Dendritic cell treated with granulocyte-macrophage colony-stimulating factor and Interleukin-4, amounts not matched to agents 40 ng/mL and 50 ng/mL, for 4 days (primary cell): ENCODE data around the gene SDSL.

Experiments used
- H3K27ac Mint-ChIP-seq: one replicate; pipeline ENCODE4 v1.8.0; 2022; ENCODE audit warnings: mild to moderate bottlenecking, mixed read lengths
- H3K27me3 Mint-ChIP-seq: one replicate; pipeline ENCODE4 v1.8.0; 2022; ENCODE audit warnings: mild to moderate bottlenecking, mixed read lengths
- H3K36me3 Mint-ChIP-seq: one replicate; pipeline ENCODE4 v1.8.0; 2022; ENCODE audit warnings: low read depth, mixed read lengths
- H3K4me1 Mint-ChIP-seq: one replicate; pipeline ENCODE4 v1.8.0; 2022; ENCODE audit warnings: low read depth, mixed read lengths
- H3K4me3 Mint-ChIP-seq: one replicate; pipeline ENCODE4 v1.8.0; 2022; ENCODE audit warnings: mild to moderate bottlenecking, moderate library complexity, mixed read lengths
- H3K9me3 Mint-ChIP-seq: one replicate; pipeline ENCODE4 v1.8.0; 2022; ENCODE audit warnings: mixed read lengths
- intact Hi-C: fragments of 100-400 bp; cut with micrococcal nuclease; formaldehyde crosslinking; loops from one replicate; pipeline ENCODE4 v1.15.0; 2022

SDSL gene

DNA sequence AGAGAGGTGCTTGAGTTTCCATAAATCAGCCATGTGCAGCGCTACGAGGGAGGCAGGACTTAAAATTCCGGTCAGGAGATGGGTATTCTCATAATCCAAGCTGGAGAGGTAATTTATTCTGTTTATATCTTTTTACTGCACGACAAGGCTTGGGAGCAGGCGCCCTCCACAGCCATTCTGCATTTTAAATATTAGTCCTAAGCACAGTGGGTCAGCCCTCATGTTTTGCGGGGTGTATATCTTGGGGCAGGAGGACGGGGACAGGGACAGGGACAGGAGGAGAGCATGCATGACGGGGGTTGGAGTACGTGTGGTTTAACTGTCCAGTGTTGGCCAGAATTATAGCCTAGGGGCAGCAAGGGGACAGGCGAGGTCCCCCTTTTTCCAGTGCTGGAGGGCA, 35.0 kb downstream of the SDSL start:
- Mint-ChIP-seq H3K4me3 (no peak overlapping the region), H3K27me3 (peaks cover 65% of the 10 kb centered on the region), H3K9me3 (no peaks in the 10 kb centered on the region), H3K36me3 (no peaks in the 10 kb centered on the region), H3K27ac (no peak overlapping the region), H3K4me1 (peaks cover under 1% of the 10 kb centered on the region)
- intact Hi-C loops, result no loop called here

GRCh38 chr12:113457710-113458109, 35.5 kb downstream of the SDSL start:
- H3K4me3 Mint-ChIP-seq, result no peak overlapping the region
- intact Hi-C loops, result no loop called here
- H3K27ac Mint-ChIP-seq, result no peak overlapping the region
- H3K9me3 Mint-ChIP-seq, result no peaks in the 10 kb centered on the region
- peaks cover 6% of the 10 kb centered on the region for H3K4me1 Mint-ChIP-seq
- no peaks in the 10 kb centered on the region for H3K36me3 Mint-ChIP-seq
- H3K27me3 Mint-ChIP-seq, result peaks cover 64% of the 10 kb centered on the region

DNA sequence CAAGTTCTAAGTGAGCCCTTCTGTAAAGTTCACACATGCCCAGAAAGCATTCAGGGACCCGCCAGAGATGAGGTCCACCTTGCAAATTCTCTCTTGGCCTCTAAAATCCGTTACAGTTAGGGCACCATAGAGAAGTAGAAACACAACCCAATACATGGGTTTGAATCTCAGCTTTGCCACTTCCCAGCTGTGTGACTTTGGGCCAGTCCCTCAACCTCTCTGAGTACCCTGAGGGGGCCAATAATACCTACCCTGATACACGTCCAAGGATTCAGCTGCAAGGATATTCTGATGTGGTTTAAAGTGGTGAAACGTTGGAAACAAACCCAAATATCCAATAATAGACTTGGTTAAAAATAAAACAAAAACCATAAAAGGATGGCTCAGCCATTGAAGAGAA, 37.8 kb downstream of the SDSL start:
- no peak overlapping the region for H3K27ac Mint-ChIP-seq
- no peaks in the 10 kb centered on the region for H3K9me3 Mint-ChIP-seq
- no peaks in the 10 kb centered on the region for H3K36me3 Mint-ChIP-seq
- H3K4me3 Mint-ChIP-seq, result no peak overlapping the region
- peaks cover 80% of the 10 kb centered on the region for H3K27me3 Mint-ChIP-seq
- peaks cover 23% of the 10 kb centered on the region for H3K4me1 Mint-ChIP-seq
- intact Hi-C loops, result no loop called here

DNA sequence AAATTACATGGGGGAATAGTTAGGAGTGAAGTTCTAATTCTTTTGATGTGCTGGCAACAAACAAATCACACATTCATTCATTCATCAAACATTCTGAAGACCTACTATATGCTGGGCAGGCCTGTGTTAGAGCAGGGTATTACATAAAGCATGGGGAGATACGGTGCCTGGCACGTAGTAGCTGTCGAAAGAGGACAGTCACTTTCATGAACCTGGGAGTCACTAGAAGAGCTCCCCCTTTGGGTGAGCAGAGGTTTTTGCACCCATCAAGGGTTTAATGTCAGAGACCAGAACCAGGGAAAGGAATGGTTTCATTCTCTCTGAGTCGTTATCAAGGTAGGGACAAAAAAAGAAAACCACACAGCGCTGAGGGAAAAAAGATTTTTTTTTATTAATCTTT, 39.5 kb downstream of the SDSL start:
- H3K27ac Mint-ChIP-seq, result no peak overlapping the region
- no peaks in the 10 kb centered on the region for H3K9me3 Mint-ChIP-seq
- intact Hi-C loops, result loop anchor here (2.0 kb wide), 1 partner anchor 451 kb away; no protein-coding TSS in a partner anchor

GRCh38 chr12:113462117-113462774, 40.1 kb downstream of the SDSL start:
- Mint-ChIP-seq H3K4me1 (peaks cover 29% of the 10 kb centered on the region), H3K9me3 (no peaks in the 10 kb centered on the region), H3K27ac (no peak overlapping the region), H3K36me3 (no peaks in the 10 kb centered on the region), H3K27me3 (peaks cover 91% of the 10 kb centered on the region), H3K4me3 (peak overlapping the region; percentile 72)
- intact Hi-C loops, result loop anchor here (2.0 kb wide), 1 partner anchor 451 kb away; no protein-coding TSS in a partner anchor

More for the DNA sequence above, 39.5 kb downstream of the SDSL start:
- H3K36me3 Mint-ChIP-seq, result no peaks in the 10 kb centered on the region
- peaks cover 25% of the 10 kb centered on the region for H3K4me1 Mint-ChIP-seq
- H3K27me3 Mint-ChIP-seq, result peaks cover 91% of the 10 kb centered on the region
- no peak overlapping the region for H3K4me3 Mint-ChIP-seq

DNA sequence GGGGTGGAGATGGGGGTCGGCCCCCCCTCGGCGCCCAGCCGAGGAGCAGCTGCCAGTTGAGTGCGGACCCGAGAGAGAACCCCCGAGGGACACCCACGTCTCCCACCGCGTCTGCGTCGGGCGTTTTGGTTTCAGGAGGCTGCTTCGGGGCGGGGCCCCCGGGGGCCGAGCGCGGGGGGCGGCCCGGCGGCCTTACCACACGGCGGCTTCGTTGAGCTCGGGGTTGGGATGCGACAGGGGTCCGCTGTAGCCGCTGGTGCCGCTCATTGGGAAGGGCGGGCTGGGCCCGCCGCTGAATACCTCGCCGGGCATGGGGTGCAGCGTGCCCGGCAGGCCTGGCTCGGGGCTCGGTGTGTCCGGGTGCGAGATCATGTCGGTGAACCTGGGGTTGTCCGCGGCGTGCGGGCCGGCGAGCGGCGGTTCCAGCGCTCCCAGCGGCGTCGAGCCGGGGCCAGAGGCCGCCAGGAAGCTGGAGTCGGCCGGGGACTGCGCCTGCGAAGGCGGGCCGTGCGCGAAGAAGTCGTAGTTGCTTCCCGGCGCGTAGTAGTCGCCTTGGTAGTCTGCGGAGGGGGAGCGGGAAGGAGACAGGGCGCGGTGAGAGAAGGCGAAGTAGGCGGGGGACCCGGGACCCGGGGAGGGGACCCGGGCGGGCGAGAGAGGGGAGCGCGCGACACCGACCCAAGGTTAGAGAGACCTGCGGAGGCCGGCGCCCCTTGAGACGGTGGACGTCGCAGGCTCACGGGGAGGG, 41.0 kb downstream of the SDSL start:
- intact Hi-C loops, result loop anchor here (2.0 kb wide), 1 partner anchor 450 kb away; no protein-coding TSS in a partner anchor
- Mint-ChIP-seq H3K9me3 (no peaks in the 10 kb centered on the region), H3K27ac (no peak overlapping the region), H3K4me3 (peak overlapping the region; percentile 47), H3K27me3 (peaks cover 94% of the 10 kb centered on the region), H3K36me3 (no peaks in the 10 kb centered on the region), H3K4me1 (peaks cover 29% of the 10 kb centered on the region)

GRCh38 chr12:113463746-113464451, 41.7 kb downstream of the SDSL start:
- Mint-ChIP-seq H3K27ac (no peak overlapping the region), H3K36me3 (no peaks in the 10 kb centered on the region)

DNA sequence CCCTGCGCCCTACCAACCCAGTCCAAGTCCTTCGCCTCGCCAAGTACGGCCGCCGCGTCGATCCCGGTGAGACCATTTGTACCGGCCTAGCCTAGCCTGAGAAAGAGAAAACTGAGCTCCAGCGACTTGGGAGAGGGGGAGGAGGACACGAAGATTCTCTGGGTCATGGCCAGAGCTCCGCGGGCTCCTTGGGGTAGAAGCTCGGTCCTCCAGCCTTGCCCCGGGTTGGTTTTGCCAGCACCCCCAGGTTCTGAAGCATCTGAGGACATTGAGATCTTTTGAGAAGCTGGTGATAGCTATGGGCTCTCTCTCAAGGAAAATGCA, 42.2 kb downstream of the SDSL start:
- intact Hi-C loops, result no loop called here
- Mint-ChIP-seq H3K27me3 (peaks cover 95% of the 10 kb centered on the region), H3K4me1 (peaks cover 29% of the 10 kb centered on the region), H3K36me3 (no peaks in the 10 kb centered on the region), H3K9me3 (no peaks in the 10 kb centered on the region), H3K27ac (no peak overlapping the region), H3K4me3 (no peak overlapping the region)

More at GRCh38 chr12:113463746-113464451, 41.7 kb downstream of the SDSL start:
- Mint-ChIP-seq H3K4me3 (peak overlapping the region; percentile 47), H3K9me3 (no peaks in the 10 kb centered on the region), H3K4me1 (peaks cover 29% of the 10 kb centered on the region), H3K27me3 (peaks cover 95% of the 10 kb centered on the region)
- intact Hi-C loops, result loop anchor here (2.0 kb wide), 1 partner anchor 449 kb away; no protein-coding TSS in a partner anchor

DNA sequence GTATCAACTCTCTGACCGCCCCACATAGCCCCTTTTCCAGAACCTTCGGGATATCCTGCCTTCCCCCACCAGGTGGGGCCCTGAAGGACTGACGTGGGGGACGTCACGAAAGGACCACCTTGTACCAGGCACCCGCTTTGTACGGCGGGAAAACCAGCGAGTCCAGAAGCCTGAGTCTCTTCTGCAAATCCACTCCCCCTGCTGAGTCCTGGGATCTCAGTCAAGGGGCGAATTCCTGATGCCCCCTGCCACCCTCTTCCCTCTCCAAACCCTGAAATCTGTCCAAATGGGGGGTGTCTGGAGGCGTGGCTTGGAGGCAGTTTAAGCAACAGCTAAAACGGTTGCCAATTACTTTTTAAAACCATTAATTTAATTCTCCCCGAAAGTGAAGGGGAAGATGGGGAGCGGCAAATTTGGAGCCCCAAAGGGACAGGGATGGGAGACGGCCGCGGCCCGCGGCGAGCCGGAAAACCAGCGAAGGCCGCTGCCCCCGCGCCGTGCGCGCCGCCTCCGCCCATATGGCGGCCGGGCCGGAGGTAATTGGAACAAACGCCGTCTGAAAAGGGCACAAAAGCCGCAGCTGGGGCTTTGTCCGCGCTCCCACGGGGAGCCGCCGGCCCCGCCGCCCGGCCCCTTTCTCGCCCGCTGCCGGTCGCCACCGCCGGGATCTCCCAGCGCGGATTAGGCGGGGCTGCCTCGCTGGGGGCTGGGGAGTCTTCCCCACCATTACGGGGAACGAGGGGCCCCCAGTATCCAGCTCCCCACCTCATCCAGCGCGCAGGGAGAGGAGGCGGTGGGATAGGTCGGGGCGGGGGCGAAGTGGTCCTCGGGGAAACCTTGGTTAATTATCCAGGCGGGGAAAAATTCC, 42.9 kb downstream of the SDSL start:
- intact Hi-C loops, result no loop called here
- Mint-ChIP-seq H3K36me3 (no peaks in the 10 kb centered on the region), H3K27ac (no peak overlapping the region), H3K4me1 (peaks cover 29% of the 10 kb centered on the region), H3K9me3 (no peaks in the 10 kb centered on the region), H3K27me3 (peaks cover 95% of the 10 kb centered on the region), H3K4me3 (no peak overlapping the region)

- peaks cover 29% of the 10 kb centered on the region for H3K4me1 Mint-ChIP-seq
- no peaks in the 10 kb centered on the region for H3K36me3 Mint-ChIP-seq
- H3K9me3 Mint-ChIP-seq, result no peaks in the 10 kb centered on the region
- intact Hi-C loops, result no loop called here
- H3K27me3 Mint-ChIP-seq, result peaks cover 95% of the 10 kb centered on the region
- no peak overlapping the region for H3K27ac Mint-ChIP-seq
- H3K4me3 Mint-ChIP-seq, result no peak overlapping the region
These were observed 43.8 kb downstream of the SDSL start for GRCh38 chr12:113465808-113466453.

GRCh38 chr12:113466454-113467141, 44.4 kb downstream of the SDSL start:
- Mint-ChIP-seq H3K9me3 (no peaks in the 10 kb centered on the region), H3K36me3 (no peaks in the 10 kb centered on the region), H3K27ac (no peak overlapping the region), H3K4me1 (peaks cover 29% of the 10 kb centered on the region), H3K27me3 (peaks cover 95% of the 10 kb centered on the region), H3K4me3 (peak overlapping the region; percentile 61)
- intact Hi-C loops, result no loop called here

DNA sequence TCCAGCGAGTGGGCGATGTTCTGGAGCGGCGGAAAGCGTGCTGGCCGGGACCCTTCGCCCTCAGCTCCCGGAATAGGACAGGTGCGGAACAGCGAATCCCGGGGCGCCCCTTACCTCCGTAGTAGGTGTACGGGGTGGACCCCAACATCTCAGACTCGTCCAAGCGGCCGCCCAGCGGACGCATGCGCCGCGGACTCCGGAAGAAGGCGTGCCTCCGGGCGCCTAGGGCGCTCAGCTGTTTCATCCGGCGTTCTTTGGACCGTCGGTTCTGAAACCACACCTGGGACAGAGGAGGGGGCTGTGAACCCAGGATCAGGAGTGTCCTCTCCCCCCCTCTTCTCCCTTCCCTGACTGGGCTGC, 44.9 kb downstream of the SDSL start:
- Mint-ChIP-seq H3K36me3 (no peaks in the 10 kb centered on the region), H3K27ac (no peak overlapping the region), H3K27me3 (peaks cover 97% of the 10 kb centered on the region), H3K9me3 (no peaks in the 10 kb centered on the region), H3K4me1 (peaks cover 29% of the 10 kb centered on the region), H3K4me3 (peak overlapping the region; percentile 61)
- intact Hi-C loops, result no loop called here
